Type B pancreatic cell (in vitro differentiated cells): ENCODE data around the gene FARP1. TPM values are rescaled to one million over a fixed set of nuclear protein-coding genes. Genes with fewer than 3 reads are reported as not detected.

Experiments used
- DNase-seq: peaks from one replicate; pipeline ENCODE4 v3.0.0; 2021; ENCODE audit warnings: mixed read lengths; ENCODE audit not compliant: unreplicated experiment; ENCODE audit errors: extremely low spot score
- H3K27ac Mint-ChIP-seq: 2 replicates; pipeline ENCODE4 v1.8.0; 2021; ENCODE audit warnings: mild to moderate bottlenecking, mixed read lengths
- H3K27me3 Mint-ChIP-seq: 2 replicates; pipeline ENCODE4 v1.8.0; 2021; ENCODE audit warnings: mixed read lengths
- H3K36me3 Mint-ChIP-seq: 2 replicates; pipeline ENCODE4 v1.8.0; 2021; ENCODE audit warnings: mixed read lengths
- H3K4me1 Mint-ChIP-seq: one replicate; pipeline ENCODE4 v1.8.0; 2021; ENCODE audit warnings: mixed read lengths; ENCODE audit not compliant: unreplicated experiment
- H3K4me3 Mint-ChIP-seq: 2 replicates; pipeline ENCODE4 v1.8.0; 2021; ENCODE audit warnings: mild to moderate bottlenecking, mixed read lengths
- H3K9me3 Mint-ChIP-seq: 2 replicates; pipeline ENCODE4 v1.8.0; 2021; ENCODE audit warnings: mixed read lengths
- CTCF ChIP-seq: fragments of 200-600 bp; sonication (generic); conservative IDR thresholded peaks from 2 replicates; pipeline ENCODE4 v1.5.0; 2021; ENCODE audit warnings: antibody characterized with exemption, mild to moderate bottlenecking
- total RNA-seq: library from RNA; stranded (reverse); gene quantifications from 2 replicates; pipeline ENCODE4 v1.2.1, GENCODE V29; 2021; ENCODE audit warnings: low replicate concordance

Gene FARP1
- total RNA-seq, 1 donor from 2014 or later = 195 TPM

- Mint-ChIP-seq H3K4me1 (peaks cover 64% of the 10 kb centered on the region), H3K27ac (peak overlapping the region; percentile 84), H3K9me3 (no peaks in the 10 kb centered on the region), H3K27me3 (no peaks in the 10 kb centered on the region), H3K36me3 (peaks cover 18% of the 10 kb centered on the region), H3K4me3 (peak overlapping the region; percentile 75)
- TF ChIP-seq CTCF = no peak
- no peak for DNase-seq
Measured at GRCh38 chr13:98172590-98173422, 29.9 kb downstream of the FARP1 start.

GRCh38 chr13:98173431-98174152, 30.7 kb downstream of the FARP1 start:
- no peak for TF ChIP-seq CTCF
- H3K27ac Mint-ChIP-seq = peak overlapping the region; percentile 84
- H3K4me3 Mint-ChIP-seq = peak overlapping the region; percentile 75
- H3K36me3 Mint-ChIP-seq = peaks cover 16% of the 10 kb centered on the region
- H3K9me3 Mint-ChIP-seq = no peaks in the 10 kb centered on the region
- H3K27me3 Mint-ChIP-seq = no peaks in the 10 kb centered on the region
- DNase-seq = no peak
- peaks cover 58% of the 10 kb centered on the region for H3K4me1 Mint-ChIP-seq

GRCh38 chr13:98174307-98174706, 31.4 kb downstream of the FARP1 start:
- H3K4me3 Mint-ChIP-seq = no peak overlapping the region
- H3K27me3 Mint-ChIP-seq = no peaks in the 10 kb centered on the region
- peaks cover 54% of the 10 kb centered on the region for H3K4me1 Mint-ChIP-seq
- peak overlapping the region; percentile 63 for H3K27ac Mint-ChIP-seq
- TF ChIP-seq CTCF = no peak
- H3K36me3 Mint-ChIP-seq = peaks cover 20% of the 10 kb centered on the region
- no peaks in the 10 kb centered on the region for H3K9me3 Mint-ChIP-seq
- DNase-seq = no peak

GRCh38 chr13:98175043-98175442, 32.1 kb downstream of the FARP1 start:
- Mint-ChIP-seq H3K36me3 (peaks cover 22% of the 10 kb centered on the region), H3K27ac (peak overlapping the region; percentile 63)

GRCh38 chr13:98175823-98176222, 32.9 kb downstream of the FARP1 start:
- Mint-ChIP-seq H3K27me3 (no peaks in the 10 kb centered on the region), H3K4me1 (peaks cover 47% of the 10 kb centered on the region), H3K27ac (no peak overlapping the region), H3K4me3 (no peak overlapping the region), H3K36me3 (peaks cover 30% of the 10 kb centered on the region), H3K9me3 (no peaks in the 10 kb centered on the region)
- DNase-seq = no peak
- no peak for TF ChIP-seq CTCF

More at GRCh38 chr13:98175043-98175442, 32.1 kb downstream of the FARP1 start:
- no peak for DNase-seq
- H3K27me3 Mint-ChIP-seq = no peaks in the 10 kb centered on the region
- H3K9me3 Mint-ChIP-seq = no peaks in the 10 kb centered on the region
- TF ChIP-seq CTCF = no peak
- peaks cover 50% of the 10 kb centered on the region for H3K4me1 Mint-ChIP-seq
- no peak overlapping the region for H3K4me3 Mint-ChIP-seq
